ENCODE measurements around the gene PLA2G4B. TPM values are rescaled to one million over a fixed set of nuclear protein-coding genes. Genes with fewer than 3 reads are reported as not detected.

The PLA2G4B gene
- total RNA-seq, 1 donor from 2014 or later, result 6.9 TPM

- no peak overlapping the region for H3K4me3 Mint-ChIP-seq (ENCODE audit: unreplicated experiment)
- H3K27me3 Mint-ChIP-seq (ENCODE audit: unreplicated experiment), result no peaks in the 10 kb centered on the region
- peaks cover 31% of the 10 kb centered on the region for H3K36me3 Mint-ChIP-seq (ENCODE audit: unreplicated experiment)
- TF ChIP-seq, protein P1, sequence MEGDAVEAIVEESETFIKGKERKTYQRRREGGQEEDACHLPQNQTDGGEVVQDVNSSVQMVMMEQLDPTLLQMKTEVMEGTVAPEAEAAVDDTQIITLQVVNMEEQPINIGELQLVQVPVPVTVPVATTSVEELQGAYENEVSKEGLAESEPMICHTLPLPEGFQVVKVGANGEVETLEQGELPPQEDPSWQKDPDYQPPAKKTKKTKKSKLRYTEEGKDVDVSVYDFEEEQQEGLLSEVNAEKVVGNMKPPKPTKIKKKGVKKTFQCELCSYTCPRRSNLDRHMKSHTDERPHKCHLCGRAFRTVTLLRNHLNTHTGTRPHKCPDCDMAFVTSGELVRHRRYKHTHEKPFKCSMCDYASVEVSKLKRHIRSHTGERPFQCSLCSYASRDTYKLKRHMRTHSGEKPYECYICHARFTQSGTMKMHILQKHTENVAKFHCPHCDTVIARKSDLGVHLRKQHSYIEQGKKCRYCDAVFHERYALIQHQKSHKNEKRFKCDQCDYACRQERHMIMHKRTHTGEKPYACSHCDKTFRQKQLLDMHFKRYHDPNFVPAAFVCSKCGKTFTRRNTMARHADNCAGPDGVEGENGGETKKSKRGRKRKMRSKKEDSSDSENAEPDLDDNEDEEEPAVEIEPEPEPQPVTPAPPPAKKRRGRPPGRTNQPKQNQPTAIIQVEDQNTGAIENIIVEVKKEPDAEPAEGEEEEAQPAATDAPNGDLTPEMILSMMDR (IDR thresholded peaks at IDR 0.05), result no peak
- no peak overlapping the region for H3K27ac Mint-ChIP-seq (ENCODE audit: unreplicated experiment)
- no peaks in the 10 kb centered on the region for H3K9me3 Mint-ChIP-seq (ENCODE audit: unreplicated experiment)
- no peak for DNase-seq (ENCODE audit: extremely low spot score, unreplicated experiment)
- peaks cover 1% of the 10 kb centered on the region for H3K4me1 Mint-ChIP-seq (ENCODE audit: unreplicated experiment)
Observed at GRCh38 chr15:41813426-41813825, 25.2 kb upstream of the PLA2G4B start.

GRCh38 chr15:41814534-41814933 is 24.1 kb upstream of the PLA2G4B start:
- Mint-ChIP-seq H3K4me3 (ENCODE audit: unreplicated experiment) (no peak overlapping the region), H3K36me3 (ENCODE audit: unreplicated experiment) (peaks cover 40% of the 10 kb centered on the region), H3K4me1 (ENCODE audit: unreplicated experiment) (no peaks in the 10 kb centered on the region), H3K27ac (ENCODE audit: unreplicated experiment) (no peak overlapping the region), H3K9me3 (ENCODE audit: unreplicated experiment) (no peaks in the 10 kb centered on the region), H3K27me3 (ENCODE audit: unreplicated experiment) (no peaks in the 10 kb centered on the region)
- no peak for DNase-seq (ENCODE audit: extremely low spot score, unreplicated experiment)
- TF ChIP-seq, protein P1 (IDR thresholded peaks at IDR 0.05), result no peak

DNA sequence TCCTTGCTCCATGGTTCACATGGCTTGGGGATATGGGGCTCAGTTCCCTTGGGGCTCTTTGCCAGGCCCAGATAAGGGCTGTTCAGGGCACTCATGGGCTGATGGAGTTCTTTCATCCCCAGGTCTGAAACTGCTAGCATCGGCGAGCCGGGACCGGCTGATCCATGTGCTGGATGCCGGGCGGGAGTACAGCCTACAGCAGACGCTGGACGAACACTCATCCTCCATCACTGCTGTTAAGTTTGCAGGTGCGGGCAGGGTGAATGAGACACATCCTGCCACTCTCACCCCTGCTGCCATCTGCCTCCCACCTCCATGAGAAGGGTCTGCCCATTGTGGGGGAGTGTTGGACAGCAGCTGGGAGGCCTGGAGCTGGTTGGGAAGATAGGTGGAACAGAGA is 21.9 kb upstream of the PLA2G4B start:
- Mint-ChIP-seq H3K36me3 (ENCODE audit: unreplicated experiment) (peaks cover 48% of the 10 kb centered on the region), H3K4me1 (ENCODE audit: unreplicated experiment) (no peaks in the 10 kb centered on the region), H3K9me3 (ENCODE audit: unreplicated experiment) (no peaks in the 10 kb centered on the region), H3K27ac (ENCODE audit: unreplicated experiment) (no peak overlapping the region), H3K27me3 (ENCODE audit: unreplicated experiment) (no peaks in the 10 kb centered on the region), H3K4me3 (ENCODE audit: unreplicated experiment) (no peak overlapping the region)
- TF ChIP-seq, protein P1 (IDR thresholded peaks at IDR 0.05), result no peak
- no peak for DNase-seq (ENCODE audit: extremely low spot score, unreplicated experiment)

GRCh38 chr15:41817327-41817726 is 21.3 kb upstream of the PLA2G4B start:
- no peaks in the 10 kb centered on the region for H3K4me1 Mint-ChIP-seq (ENCODE audit: unreplicated experiment)
- H3K27me3 Mint-ChIP-seq (ENCODE audit: unreplicated experiment), result no peaks in the 10 kb centered on the region
- no peaks in the 10 kb centered on the region for H3K9me3 Mint-ChIP-seq (ENCODE audit: unreplicated experiment)
- H3K27ac Mint-ChIP-seq (ENCODE audit: unreplicated experiment), result no peak overlapping the region
- peaks cover 48% of the 10 kb centered on the region for H3K36me3 Mint-ChIP-seq (ENCODE audit: unreplicated experiment)
- no peak overlapping the region for H3K4me3 Mint-ChIP-seq (ENCODE audit: unreplicated experiment)
- DNase-seq (ENCODE audit: extremely low spot score, unreplicated experiment), result no peak
- TF ChIP-seq, protein P1 (IDR thresholded peaks at IDR 0.05), result no peak

DNA sequence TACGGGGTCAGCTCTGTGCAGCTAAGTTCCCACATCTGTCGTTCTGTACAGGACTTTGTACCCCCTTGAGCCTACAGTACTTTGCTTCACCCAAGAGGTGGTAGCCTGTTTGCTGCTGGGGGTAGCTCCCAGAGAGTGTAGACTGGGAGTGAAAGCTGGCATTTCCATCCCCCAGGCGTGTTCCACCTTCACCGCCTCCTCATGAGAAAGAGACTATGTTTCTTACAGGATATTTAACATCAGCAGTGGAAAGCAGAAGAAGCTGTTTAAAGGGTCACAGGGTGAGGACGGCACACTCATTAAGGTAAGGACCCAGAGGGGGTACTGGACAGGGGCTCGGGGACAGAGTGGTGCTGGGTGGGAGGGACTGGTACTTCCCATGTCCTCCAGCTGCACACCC is 20.9 kb upstream of the PLA2G4B start:
- Mint-ChIP-seq H3K9me3 (ENCODE audit: unreplicated experiment) (no peaks in the 10 kb centered on the region), H3K4me3 (ENCODE audit: unreplicated experiment) (no peak overlapping the region), H3K27ac (ENCODE audit: unreplicated experiment) (no peak overlapping the region), H3K36me3 (ENCODE audit: unreplicated experiment) (peaks cover 50% of the 10 kb centered on the region), H3K27me3 (ENCODE audit: unreplicated experiment) (no peaks in the 10 kb centered on the region), H3K4me1 (ENCODE audit: unreplicated experiment) (no peaks in the 10 kb centered on the region)
- TF ChIP-seq, protein P1 (IDR thresholded peaks at IDR 0.05), result no peak
- no peak for DNase-seq (ENCODE audit: extremely low spot score, unreplicated experiment)
